RPMI8226 (cell line): ENCODE measurements around the gene CADM2.
A peak's percentile ranks its signal among the peaks of the same experiment; 100 is the strongest.

Experiments used
- DNase-seq: peaks from one replicate; pipeline ENCODE4 v3.0.0-alpha.2; 2015

Gene CADM2

DNA sequence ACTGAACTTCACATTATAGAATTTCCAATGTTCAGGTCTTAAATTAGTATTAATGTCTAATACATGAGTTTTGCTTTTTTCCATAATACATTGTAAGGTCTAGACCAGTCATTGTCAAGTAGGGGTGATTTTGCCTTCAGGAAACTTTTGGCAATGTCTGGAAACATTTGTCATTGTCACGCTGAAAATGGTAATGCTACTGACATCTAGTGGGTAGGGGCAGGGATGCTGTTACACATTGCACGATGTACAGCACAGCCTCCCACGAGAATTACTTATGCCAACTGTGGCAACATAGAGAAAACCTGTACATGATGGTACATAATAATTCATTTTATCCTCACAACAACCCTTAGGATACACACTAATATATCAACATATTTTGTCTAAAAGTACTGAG is 384.1 kb downstream of the CADM2 start:
- peak; percentile 26 for DNase-seq

DNA sequence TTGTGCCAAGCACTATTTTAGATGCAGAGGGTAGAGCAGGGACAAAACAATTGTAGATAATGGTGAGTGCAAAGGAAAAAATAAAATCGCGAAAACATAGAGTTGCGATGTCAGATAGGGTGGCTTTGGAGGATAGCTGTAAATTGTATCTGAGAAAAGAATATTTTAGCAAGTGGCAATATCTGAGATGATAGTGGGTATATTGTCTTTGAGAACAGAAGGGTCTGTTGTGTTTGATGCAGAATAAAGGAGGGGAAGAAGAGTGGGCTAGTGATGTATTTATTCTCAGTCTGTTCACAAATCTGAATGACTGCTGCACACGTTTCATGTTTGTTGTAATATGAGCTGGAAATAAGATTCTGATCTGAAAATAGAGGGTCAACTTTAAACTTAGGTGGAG is 396.8 kb downstream of the CADM2 start:
- DNase-seq: no peak

DNA sequence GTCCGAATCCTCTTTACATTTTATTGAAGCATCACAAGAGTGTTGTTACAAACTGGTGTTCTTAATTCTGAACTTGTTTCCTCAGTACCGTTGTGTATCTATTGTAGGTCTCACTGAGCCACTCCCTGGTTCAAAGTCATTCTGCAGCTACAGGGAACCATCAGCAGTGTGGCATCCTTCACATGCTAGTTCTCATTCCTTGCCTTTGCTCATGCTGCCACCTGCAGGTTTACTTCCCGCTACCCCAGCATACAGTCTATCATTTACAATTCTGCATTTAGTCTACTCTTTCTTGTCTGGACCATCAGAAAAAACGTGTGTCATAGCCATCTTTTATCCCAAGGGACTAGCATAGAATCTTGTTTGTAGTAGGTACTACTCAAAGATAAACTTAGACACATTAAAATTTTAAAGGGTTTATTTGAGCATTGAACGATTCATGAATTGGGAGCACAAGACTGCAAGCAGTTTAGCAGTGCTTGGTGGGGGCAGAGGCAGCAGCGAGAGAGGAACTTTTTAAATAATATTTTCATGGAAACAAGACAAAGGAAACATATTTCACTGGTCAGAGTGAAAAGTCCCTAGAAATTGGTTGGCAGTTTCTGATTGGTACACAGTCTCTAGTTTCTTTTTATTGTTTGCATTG is 402.1 kb downstream of the CADM2 start:
- peak; percentile 37 for DNase-seq

DNA sequence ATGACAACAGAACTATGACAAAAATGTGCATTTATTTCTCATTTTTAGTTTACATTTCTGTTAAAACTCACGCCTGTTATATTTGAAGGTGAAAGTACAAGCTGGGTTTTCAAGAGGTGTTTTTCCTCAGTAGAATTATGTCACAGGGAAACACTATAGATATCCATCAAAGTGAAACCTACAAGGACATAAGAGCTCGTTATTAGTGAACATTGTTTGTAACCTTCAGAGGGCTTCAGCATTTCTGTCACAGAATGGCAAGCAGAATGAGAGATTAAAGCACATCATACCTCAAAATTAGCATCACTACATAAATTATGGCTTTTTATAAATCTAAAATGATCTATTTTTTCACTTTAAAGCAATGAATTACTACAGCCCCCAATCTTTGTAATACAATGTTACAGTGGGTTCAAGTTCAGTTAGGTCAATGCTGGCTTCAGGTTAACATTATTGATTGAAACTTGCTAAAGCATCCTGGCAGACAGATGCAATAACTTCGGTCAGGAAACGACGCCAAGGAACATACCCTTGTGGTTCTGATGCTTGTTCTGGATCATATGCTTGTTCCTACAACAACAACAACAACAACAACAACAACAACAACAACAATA is 405.6 kb downstream of the CADM2 start:
- no peak for DNase-seq

DNA sequence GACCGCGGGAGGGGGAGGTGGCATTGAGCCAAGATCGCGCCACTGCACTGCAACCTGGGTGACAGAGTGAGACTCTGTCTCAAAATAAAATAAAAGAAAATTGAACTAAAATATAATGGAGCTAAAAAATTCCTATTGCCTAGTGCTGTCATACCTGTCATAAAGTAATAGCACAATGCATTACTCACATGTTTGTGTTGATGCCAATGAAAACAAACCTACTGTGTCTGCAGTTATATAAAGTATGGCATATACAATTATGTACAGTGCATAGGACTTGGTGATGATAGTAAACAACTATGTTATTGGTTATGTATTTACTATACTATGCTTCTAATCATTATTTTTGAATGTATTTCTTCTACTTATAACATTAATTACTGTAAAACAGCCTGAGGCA is 411.6 kb downstream of the CADM2 start:
- no peak for DNase-seq

DNA sequence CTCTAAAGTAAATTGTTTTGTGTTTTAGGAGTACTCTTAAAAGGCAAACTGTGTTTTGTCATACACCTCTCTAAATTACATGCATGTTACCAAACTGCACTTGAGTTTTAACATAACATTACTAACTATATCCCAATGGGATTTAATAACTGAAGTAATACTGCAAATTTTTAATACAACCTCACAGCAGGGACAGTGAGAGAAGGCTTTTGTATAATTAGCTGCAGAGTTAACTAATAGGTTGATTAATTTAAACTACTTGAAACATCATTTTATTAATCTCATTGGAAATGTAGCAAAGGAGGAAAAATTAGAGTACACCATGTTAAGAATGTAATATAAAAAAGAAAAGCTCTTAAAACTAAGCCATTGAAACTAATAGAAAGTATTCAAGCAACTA is 417.3 kb downstream of the CADM2 start:
- DNase-seq: no peak

- DNase-seq: no peak
Measured at GRCh38 chr3:85377115-85377514, 418.3 kb downstream of the CADM2 start.

GRCh38 chr3:85384372-85384771 is 425.6 kb downstream of the CADM2 start:
- no peak for DNase-seq

DNA sequence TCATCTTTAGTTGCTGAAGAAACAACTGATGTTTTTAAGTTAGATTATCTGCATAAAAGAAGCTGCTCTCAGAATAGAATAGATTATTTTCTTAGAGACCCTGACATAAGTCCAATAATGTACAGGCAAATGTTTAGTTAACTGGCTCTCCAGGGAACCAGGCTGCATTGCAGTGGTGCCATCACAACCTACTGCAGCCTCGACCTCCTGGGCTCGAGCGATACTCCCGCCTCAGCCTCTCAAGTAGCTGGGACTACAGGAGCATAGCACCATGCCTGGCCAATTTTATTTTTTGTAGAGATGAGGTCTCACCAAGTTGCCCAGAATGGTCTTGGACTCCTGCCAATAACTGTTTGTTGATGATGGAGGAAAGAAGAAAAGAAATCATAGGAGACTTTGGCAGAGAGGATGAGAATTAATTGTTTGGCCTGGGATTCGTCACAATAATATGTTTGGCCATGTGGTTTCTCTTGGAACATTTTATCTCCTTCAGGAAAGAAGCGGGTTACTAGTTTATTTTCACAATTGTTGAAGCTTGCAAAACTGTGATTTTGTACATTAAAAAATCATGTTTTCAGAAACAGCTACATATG is 429.2 kb downstream of the CADM2 start:
- DNase-seq: no peak

GRCh38 chr3:85394424-85394823 is 435.6 kb downstream of the CADM2 start:
- DNase-seq: no peak

GRCh38 chr3:85397434-85397833 is 438.6 kb downstream of the CADM2 start:
- DNase-seq: no peak

DNA sequence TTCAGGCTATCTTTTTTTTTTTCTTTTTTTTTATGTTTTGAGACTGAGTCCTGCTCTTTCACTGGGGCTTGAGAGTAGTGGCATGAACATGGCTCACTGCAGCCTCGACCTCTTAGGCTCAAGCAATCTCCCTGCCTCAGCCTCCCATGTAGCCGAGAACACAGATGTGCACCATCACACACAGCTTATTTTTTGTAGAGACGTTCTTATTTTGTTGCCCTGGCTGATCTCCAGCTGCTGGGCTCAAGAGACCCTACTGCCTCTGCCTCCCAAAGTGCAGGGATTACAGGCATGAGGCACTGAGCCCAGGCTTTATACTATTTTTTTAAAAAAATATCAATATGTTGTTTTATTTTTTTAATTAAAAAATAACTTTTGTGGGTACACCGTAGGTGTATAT is 467.3 kb downstream of the CADM2 start:
- DNase-seq: no peak

GRCh38 chr3:85427467-85427866 is 468.7 kb downstream of the CADM2 start:
- no peak for DNase-seq

- DNase-seq: no peak
Measured at GRCh38 chr3:85432081-85432480, 473.3 kb downstream of the CADM2 start.

DNA sequence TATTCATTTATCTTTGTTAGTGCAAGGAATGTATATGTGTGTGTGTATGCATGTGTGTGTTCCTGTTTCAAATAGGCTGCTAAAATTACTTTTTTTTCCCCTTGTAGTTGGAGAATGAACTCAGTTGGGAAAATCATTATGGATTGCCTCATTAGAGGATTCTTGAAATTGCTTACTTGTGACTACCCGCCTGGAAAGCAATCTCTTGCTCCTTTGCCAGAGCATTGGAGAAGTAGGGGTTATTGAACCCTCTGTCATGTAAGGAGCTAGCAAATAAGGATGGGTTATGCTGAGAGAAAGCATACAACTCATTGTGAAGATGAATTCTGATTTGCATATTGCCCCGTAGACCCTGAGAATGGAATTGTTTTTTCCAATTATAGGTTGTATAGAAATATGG is 474.5 kb downstream of the CADM2 start:
- no peak for DNase-seq

- no peak for DNase-seq
Measured at GRCh38 chr3:85455561-85456200, 496.9 kb downstream of the CADM2 start.

GRCh38 chr3:85474241-85474640 is 515.5 kb downstream of the CADM2 start:
- no peak for DNase-seq

GRCh38 chr3:85475346-85475745 is 516.6 kb downstream of the CADM2 start:
- DNase-seq: no peak

- DNase-seq: no peak
Measured at GRCh38 chr3:85476891-85477495, 518.2 kb downstream of the CADM2 start.

GRCh38 chr3:85481411-85482212 is 522.8 kb downstream of the CADM2 start:
- DNase-seq: no peak

DNA sequence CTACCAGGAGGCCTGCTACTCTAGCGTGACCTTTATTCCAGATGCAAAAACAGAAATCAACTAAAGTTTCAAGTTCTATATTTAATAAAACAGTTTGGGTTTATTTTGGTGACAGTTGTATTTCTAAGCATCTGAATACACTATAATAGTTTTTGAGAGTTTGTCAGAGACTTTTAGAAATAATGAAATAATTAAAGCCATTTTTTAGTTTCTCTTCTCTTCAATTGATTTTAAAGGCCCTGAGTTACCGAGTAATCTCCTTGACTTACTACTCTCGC is 523.4 kb downstream of the CADM2 start:
- no peak for DNase-seq

- no peak for DNase-seq
Measured at GRCh38 chr3:85483986-85484385, 525.2 kb downstream of the CADM2 start.

DNA sequence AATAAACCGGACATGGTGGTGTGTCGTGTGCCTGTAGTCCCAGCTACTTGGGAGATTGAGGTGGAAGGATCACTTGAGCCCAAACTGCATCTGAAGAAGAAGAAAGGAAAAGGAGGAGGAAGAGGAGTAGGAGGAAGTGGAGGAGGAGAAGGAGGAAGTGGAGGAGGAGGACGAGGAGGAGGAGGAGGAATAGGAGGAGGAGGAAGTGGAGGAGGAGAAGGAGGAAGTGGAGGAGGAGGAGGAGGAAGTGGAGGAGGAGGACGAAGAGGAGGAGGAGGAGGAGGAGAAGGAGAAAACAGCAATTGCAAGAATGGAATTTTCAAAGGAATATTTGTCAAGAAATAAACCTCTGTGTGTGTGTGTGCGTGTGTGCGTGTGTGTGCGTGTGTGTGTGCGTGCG is 528.6 kb downstream of the CADM2 start:
- no peak for DNase-seq
